ENCODE measurements around the gene PGM5.

The PGM5 gene

DNA sequence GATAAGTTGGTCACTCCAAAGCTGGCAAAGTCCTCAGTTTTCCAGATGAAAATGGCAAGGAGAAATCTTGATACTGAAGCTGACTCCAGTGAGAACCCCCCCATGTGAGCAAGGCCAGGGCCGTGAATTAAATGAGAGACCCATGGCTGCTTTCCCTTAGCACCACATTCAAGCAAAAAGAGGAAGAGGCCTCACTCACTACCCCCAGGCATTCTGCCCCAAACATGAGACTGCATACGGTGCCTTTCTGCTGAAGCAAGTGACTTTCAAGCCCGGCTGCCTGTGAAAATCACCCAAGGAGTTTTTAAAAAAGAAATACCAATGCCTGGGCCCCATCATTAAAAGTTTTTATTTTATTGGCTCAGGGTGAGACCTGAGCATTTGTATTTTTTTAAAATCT, 117.4 kb downstream of the PGM5 start:
- Histone ChIP-seq H3K4me2 (no peak overlapping the region), H4K20me1 (ENCODE audit: insufficient read depth) (no peaks in the 10 kb centered on the region), H3K36me3 (ENCODE audit: insufficient read depth) (no peaks in the 10 kb centered on the region), H3K27ac (no peak overlapping the region), H3K9ac (no peak overlapping the region), H3K79me2 (ENCODE audit: insufficient read depth, low read depth) (no peaks in the 10 kb centered on the region), H3K4me1 (ENCODE audit: low read depth, poor library complexity, severe bottlenecking) (no peaks in the 10 kb centered on the region), H2AFZ (ENCODE audit: low read depth) (no peak overlapping the region), H3K4me3 (IDR thresholded peaks at IDR 0.05; ENCODE audit: insufficient read depth, low read depth, low read length) (no peak overlapping the region), H3K27me3 (ENCODE audit: insufficient read depth, low read depth) (no peaks in the 10 kb centered on the region)
- TF ChIP-seq, protein P1, sequence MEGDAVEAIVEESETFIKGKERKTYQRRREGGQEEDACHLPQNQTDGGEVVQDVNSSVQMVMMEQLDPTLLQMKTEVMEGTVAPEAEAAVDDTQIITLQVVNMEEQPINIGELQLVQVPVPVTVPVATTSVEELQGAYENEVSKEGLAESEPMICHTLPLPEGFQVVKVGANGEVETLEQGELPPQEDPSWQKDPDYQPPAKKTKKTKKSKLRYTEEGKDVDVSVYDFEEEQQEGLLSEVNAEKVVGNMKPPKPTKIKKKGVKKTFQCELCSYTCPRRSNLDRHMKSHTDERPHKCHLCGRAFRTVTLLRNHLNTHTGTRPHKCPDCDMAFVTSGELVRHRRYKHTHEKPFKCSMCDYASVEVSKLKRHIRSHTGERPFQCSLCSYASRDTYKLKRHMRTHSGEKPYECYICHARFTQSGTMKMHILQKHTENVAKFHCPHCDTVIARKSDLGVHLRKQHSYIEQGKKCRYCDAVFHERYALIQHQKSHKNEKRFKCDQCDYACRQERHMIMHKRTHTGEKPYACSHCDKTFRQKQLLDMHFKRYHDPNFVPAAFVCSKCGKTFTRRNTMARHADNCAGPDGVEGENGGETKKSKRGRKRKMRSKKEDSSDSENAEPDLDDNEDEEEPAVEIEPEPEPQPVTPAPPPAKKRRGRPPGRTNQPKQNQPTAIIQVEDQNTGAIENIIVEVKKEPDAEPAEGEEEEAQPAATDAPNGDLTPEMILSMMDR (conservative IDR thresholded peaks at IDR 0.05; ENCODE audit: low read depth, low read length) = no peak

DNA sequence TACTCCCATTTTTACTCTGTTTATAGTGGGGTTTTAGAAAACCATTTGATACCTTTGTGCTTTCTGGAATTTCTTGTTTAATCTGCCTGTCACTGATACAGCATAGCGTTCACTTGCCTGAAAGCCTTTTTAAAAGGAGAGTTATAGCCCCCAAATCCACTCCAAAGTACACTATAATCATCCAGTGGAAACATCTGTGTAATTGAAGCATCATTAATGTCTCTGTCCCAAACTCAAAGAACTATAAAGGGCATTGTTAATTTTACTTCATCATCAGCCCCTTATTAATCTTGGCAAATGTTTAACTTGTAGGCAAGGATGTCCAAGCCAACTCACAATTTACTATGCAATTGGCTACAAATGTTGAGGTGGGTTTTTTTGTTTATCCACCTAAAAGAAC, 120.0 kb downstream of the PGM5 start:
- Histone ChIP-seq H3K4me2 (no peak overlapping the region), H3K27ac (no peak overlapping the region), H2AFZ (ENCODE audit: low read depth) (no peak overlapping the region), H3K9ac (no peak overlapping the region), H3K79me2 (ENCODE audit: insufficient read depth, low read depth) (no peaks in the 10 kb centered on the region), H3K27me3 (ENCODE audit: insufficient read depth, low read depth) (no peaks in the 10 kb centered on the region), H3K4me1 (ENCODE audit: low read depth, poor library complexity, severe bottlenecking) (no peaks in the 10 kb centered on the region), H3K36me3 (ENCODE audit: insufficient read depth) (no peaks in the 10 kb centered on the region), H4K20me1 (ENCODE audit: insufficient read depth) (no peaks in the 10 kb centered on the region), H3K4me3 (IDR thresholded peaks at IDR 0.05; ENCODE audit: insufficient read depth, low read depth, low read length) (no peak overlapping the region)
- TF ChIP-seq, protein P1 (conservative IDR thresholded peaks at IDR 0.05; ENCODE audit: low read depth, low read length) = no peak

DNA sequence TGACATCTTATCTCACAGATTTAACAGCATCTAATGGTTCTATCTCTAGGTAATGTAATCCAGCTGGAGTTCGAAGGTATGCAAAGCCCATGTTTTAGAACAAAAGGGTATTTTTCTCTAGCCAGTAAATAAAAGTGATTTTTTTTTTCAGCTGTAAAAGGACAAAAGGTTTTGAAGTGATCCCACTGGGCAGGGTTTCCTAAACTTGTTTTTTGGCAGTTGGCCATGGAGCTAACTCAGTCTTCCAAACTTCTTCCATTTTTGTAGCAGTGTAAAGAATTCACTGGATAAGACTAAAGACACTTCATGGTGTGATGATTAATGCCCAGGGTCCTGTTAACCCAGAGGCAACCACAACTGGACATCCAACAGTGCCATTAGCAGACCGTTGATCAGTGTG, 120.4 kb downstream of the PGM5 start:
- Histone ChIP-seq H3K4me2 (no peak overlapping the region), H3K27ac (no peak overlapping the region)

DNA sequence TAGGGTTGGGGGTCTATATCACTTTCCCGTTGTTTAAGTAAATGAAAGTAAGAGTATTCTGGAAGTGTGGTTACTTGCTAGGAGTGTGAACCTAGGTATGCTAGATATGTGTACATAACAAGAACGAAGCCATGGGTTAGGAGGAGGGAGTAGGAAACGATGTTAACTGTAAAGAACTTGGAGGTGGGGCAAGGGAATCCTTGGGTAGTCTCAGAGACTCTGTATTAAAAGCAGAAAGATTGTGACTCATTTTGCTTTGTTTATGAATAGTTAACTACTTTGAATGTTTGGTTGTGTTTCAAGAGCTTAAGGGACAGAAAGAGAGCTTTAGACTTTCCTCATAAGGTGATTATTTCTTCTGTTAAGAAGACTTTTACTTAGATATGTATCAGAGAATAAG, 124.4 kb downstream of the PGM5 start:
- Histone ChIP-seq H3K36me3 (ENCODE audit: insufficient read depth) (no peaks in the 10 kb centered on the region), H3K4me3 (IDR thresholded peaks at IDR 0.05; ENCODE audit: insufficient read depth, low read depth, low read length) (no peak overlapping the region), H2AFZ (ENCODE audit: low read depth) (no peak overlapping the region), H3K9ac (no peak overlapping the region), H3K27me3 (ENCODE audit: insufficient read depth, low read depth) (no peaks in the 10 kb centered on the region), H3K79me2 (ENCODE audit: insufficient read depth, low read depth) (no peaks in the 10 kb centered on the region), H3K4me1 (ENCODE audit: low read depth, poor library complexity, severe bottlenecking) (no peaks in the 10 kb centered on the region), H3K27ac (no peak overlapping the region), H4K20me1 (ENCODE audit: insufficient read depth) (no peaks in the 10 kb centered on the region), H3K4me2 (no peak overlapping the region)
- TF ChIP-seq, protein P1 (conservative IDR thresholded peaks at IDR 0.05; ENCODE audit: low read depth, low read length) = no peak

More for the DNA sequence above, 120.4 kb downstream of the PGM5 start:
- Histone ChIP-seq H3K36me3 (ENCODE audit: insufficient read depth) (no peaks in the 10 kb centered on the region), H3K27me3 (ENCODE audit: insufficient read depth, low read depth) (no peaks in the 10 kb centered on the region), H4K20me1 (ENCODE audit: insufficient read depth) (no peaks in the 10 kb centered on the region), H3K79me2 (ENCODE audit: insufficient read depth, low read depth) (no peaks in the 10 kb centered on the region), H2AFZ (ENCODE audit: low read depth) (no peak overlapping the region), H3K9ac (no peak overlapping the region), H3K4me1 (ENCODE audit: low read depth, poor library complexity, severe bottlenecking) (no peaks in the 10 kb centered on the region), H3K4me3 (IDR thresholded peaks at IDR 0.05; ENCODE audit: insufficient read depth, low read depth, low read length) (no peak overlapping the region)
- TF ChIP-seq, protein P1 (conservative IDR thresholded peaks at IDR 0.05; ENCODE audit: low read depth, low read length) = no peak
